ENCODE data around the gene CXorf38.

DNA sequence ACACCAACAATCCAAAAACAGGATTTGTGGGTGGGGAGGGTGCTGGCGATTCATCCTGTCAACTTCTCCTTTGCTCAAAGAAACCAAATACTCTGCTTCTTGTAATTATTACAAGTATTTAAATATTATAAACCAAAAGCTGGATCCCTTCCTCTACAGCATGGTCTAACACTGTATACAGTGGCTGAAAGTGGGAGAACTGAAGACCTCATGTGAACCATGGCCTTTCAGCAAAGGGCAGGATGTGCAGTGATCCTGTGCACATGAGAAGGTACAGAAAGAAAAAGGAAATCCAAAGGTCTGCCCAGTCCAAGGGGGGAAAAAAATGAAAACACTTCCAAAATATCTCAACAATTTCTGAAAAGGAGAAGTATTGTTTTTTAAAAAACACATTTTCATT lies 5.3 kb upstream of the CXorf38 start:
- TF ChIP-seq, protein P1, sequence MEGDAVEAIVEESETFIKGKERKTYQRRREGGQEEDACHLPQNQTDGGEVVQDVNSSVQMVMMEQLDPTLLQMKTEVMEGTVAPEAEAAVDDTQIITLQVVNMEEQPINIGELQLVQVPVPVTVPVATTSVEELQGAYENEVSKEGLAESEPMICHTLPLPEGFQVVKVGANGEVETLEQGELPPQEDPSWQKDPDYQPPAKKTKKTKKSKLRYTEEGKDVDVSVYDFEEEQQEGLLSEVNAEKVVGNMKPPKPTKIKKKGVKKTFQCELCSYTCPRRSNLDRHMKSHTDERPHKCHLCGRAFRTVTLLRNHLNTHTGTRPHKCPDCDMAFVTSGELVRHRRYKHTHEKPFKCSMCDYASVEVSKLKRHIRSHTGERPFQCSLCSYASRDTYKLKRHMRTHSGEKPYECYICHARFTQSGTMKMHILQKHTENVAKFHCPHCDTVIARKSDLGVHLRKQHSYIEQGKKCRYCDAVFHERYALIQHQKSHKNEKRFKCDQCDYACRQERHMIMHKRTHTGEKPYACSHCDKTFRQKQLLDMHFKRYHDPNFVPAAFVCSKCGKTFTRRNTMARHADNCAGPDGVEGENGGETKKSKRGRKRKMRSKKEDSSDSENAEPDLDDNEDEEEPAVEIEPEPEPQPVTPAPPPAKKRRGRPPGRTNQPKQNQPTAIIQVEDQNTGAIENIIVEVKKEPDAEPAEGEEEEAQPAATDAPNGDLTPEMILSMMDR (IDR thresholded peaks at IDR 0.05; ENCODE audit: insufficient read depth, low read length): no peak
- no peak for TF ChIP-seq POLR2AphosphoS5 (IDR thresholded peaks at IDR 0.05; ENCODE audit: low read depth)
- no peak for TF ChIP-seq SPI1 (IDR thresholded peaks at IDR 0.05; ENCODE audit: borderline replicate concordance, low read depth)

Data from HL-60 (cell line).